ENCODE measurements around the gene SPINK4.

GRCh38 chr9:33250458-33250995 lies 10.6 kb downstream of the SPINK4 start:
- TF ChIP-seq CTCF (conservative IDR thresholded peaks at IDR 0.05 in 1 of 2, IDR thresholded peaks at IDR 0.05 in 1 of 2; ENCODE audit: extremely low read depth in 1 of 2, insufficient read depth in 1 of 2, low read depth in 1 of 2, low read length in 2 of 2) (no peak), EZH2 (IDR thresholded peaks at IDR 0.05; ENCODE audit: borderline replicate concordance, low read length) (no peak)
